OCI-LY3 (cell line): ENCODE data around the gene REXO1.

Source experiments
- H2AFZ ChIP-seq: fragments of 200-600, 300-600 bp; shearing (Covaris generic); 2 replicates; pipeline ENCODE4 v1.6.0; 2014; ENCODE audit warnings: antibody characterized with exemption, low read depth, low read length
- H3K27ac ChIP-seq: fragments of 200-600, 300-600 bp; sonication (generic); 2 replicates; pipeline ENCODE4 v1.5.1; 2014; ENCODE audit warnings: mild to moderate bottlenecking, low read length, moderate library complexity, mixed read lengths
- H3K27me3 ChIP-seq: fragments of 200-600, 300-600 bp; sonication (generic); 2 replicates; pipeline ENCODE4 v1.6.1; 2014; ENCODE audit warnings: low read depth, low read length, mixed read lengths
- H3K36me3 ChIP-seq: fragments of 200-600, 300-600 bp; sonication (generic); replicated peaks from 2 replicates; pipeline ENCODE3; 2014; ENCODE audit warnings: low read depth, low read length, mixed read lengths
- H3K4me1 ChIP-seq: fragments of 300-600, 200-600 bp; sonication (generic); 2 replicates; pipeline ENCODE4 v1.6.1; 2014; ENCODE audit warnings: low read length, mixed read lengths
- H3K4me2 ChIP-seq: fragments of 200-600, 300-600 bp; sonication (generic); 2 replicates; pipeline ENCODE4 v1.6.1; 2014; ENCODE audit warnings: low read length, mixed read lengths
- H3K4me3 ChIP-seq: fragments of 300-600, 200-600 bp; sonication (generic); 2 replicates; pipeline ENCODE4 v1.5.1; 2014; ENCODE audit warnings: antibody characterized with exemption, mild to moderate bottlenecking, low read length, moderate library complexity
- H3K79me2 ChIP-seq: fragments of 300-600, 200-600 bp; shearing (Covaris generic); 2 replicates; pipeline ENCODE4 v1.6.1; 2014; ENCODE audit warnings: mild to moderate bottlenecking, low read length, mixed read lengths
- H3K9ac ChIP-seq: fragments of 300-600, 200-600 bp; shearing (Covaris generic); 2 replicates; pipeline ENCODE4 v1.6.0; 2014; ENCODE audit warnings: mild to moderate bottlenecking, low read length, moderate library complexity
- H3K9me3 ChIP-seq: fragments of 200-600, 300-600 bp; shearing (Covaris generic); 2 replicates; pipeline ENCODE4 v1.6.1; 2014; ENCODE audit warnings: low read length, mixed read lengths; ENCODE audit not compliant: insufficient read depth
- H4K20me1 ChIP-seq: fragments of 200-600, 300-600 bp; sonication (generic); 2 replicates; pipeline ENCODE4 v1.6.1; 2016; ENCODE audit warnings: low read length, mixed read lengths; ENCODE audit not compliant: insufficient read depth
- CTCF ChIP-seq: fragments of 200-600, 300-600 bp; sonication (generic); IDR thresholded peaks from 2 replicates; pipeline ENCODE4 v1.5.1; 2014; ENCODE audit warnings: antibody characterized with exemption, low read length, low read depth
- EZH2phosphoT487 ChIP-seq: fragments of 200-600 bp; shearing (Covaris generic); IDR thresholded peaks from 2 replicates; pipeline ENCODE4 v1.6.1; 2018; ENCODE audit warnings: antibody characterized with exemption, mixed run types, low read depth

REXO1 gene

GRCh38 chr19:1853295-1854038, 5.2 kb upstream of the REXO1 start:
- Histone ChIP-seq H3K36me3 (no peaks in the 10 kb centered on the region), H3K9me3 (no peaks in the 10 kb centered on the region), H3K9ac (peak overlapping the region; percentile 33; the same call in 1 of the 2 replicates), H2AFZ (no peak overlapping the region), H3K79me2 (peaks cover 71% of the 10 kb centered on the region), H3K27me3 (no peaks in the 10 kb centered on the region), H3K4me1 (peaks cover 54% of the 10 kb centered on the region), H4K20me1 (peaks cover 25% of the 10 kb centered on the region), H3K4me2 (peak overlapping the region; percentile 65), H3K4me3 (peak overlapping the region; percentile 30; the same call in 1 of the 2 replicates), H3K27ac (peak overlapping the region; percentile 54)
- TF ChIP-seq CTCF: peak; percentile 85
- TF ChIP-seq EZH2phosphoT487: no peak

- no peak overlapping the region for H3K4me3 ChIP-seq
- 0 out of 2 replicates have a peak overlapping the region, but pooled peaks have one; percentile 4 for H3K9ac ChIP-seq
- no peaks in the 10 kb centered on the region for H3K9me3 ChIP-seq
- peaks cover 20% of the 10 kb centered on the region for H4K20me1 ChIP-seq
- no peak overlapping the region for H3K4me2 ChIP-seq
- H3K27ac ChIP-seq: no peak overlapping the region
- peaks cover 46% of the 10 kb centered on the region for H3K4me1 ChIP-seq
- TF ChIP-seq CTCF (no peak), EZH2phosphoT487 (no peak)
- no peaks in the 10 kb centered on the region for H3K36me3 ChIP-seq
- peaks cover 69% of the 10 kb centered on the region for H3K79me2 ChIP-seq
- H2AFZ ChIP-seq: no peak overlapping the region
- H3K27me3 ChIP-seq: no peaks in the 10 kb centered on the region
Observed at GRCh38 chr19:1852581-1853128, 4.4 kb upstream of the REXO1 start.

- peaks cover 69% of the 10 kb centered on the region for H3K79me2 ChIP-seq
- H3K4me2 ChIP-seq: no peak overlapping the region
Observed at GRCh38 chr19:1851654-1852580, 3.6 kb upstream of the REXO1 start.

More at GRCh38 chr19:1851654-1852580, 3.6 kb upstream of the REXO1 start:
- Histone ChIP-seq H3K9me3 (no peaks in the 10 kb centered on the region), H3K4me1 (peaks cover 45% of the 10 kb centered on the region), H3K27ac (no peak overlapping the region), H2AFZ (no peak overlapping the region), H4K20me1 (peaks cover 26% of the 10 kb centered on the region), H3K36me3 (no peaks in the 10 kb centered on the region), H3K4me3 (no peak overlapping the region), H3K9ac (no peak overlapping the region), H3K27me3 (no peaks in the 10 kb centered on the region)
- TF ChIP-seq EZH2phosphoT487: no peak
- TF ChIP-seq CTCF: no peak
